UCSD-AML1 (cell line): ENCODE results near the gene CEBPB.
A peak's percentile ranks its signal among the peaks of the same experiment; 100 is the strongest.
"Not testable (repeated sequence)": the region's sequence is repeated elsewhere in the genome, so short reads cannot be mapped to it uniquely, and the experiment has no call there.

Source experiments
- DNase-seq: peaks from one replicate; lab custom pipeline; 2025; ENCODE audit not compliant: unreplicated experiment; lab: John Stamatoyannopoulos, UW

The CEBPB gene

GRCh38 chr20:50190251-50191064, at the start of gene CEBPB:
CEBPB (plus strand) TSS chr20:50190830; CDS start chr20:50191034, 204 bp downstream.
- DNase-seq, result peak; percentile 90

- no peak for DNase-seq
Measured at GRCh38 chr20:50141018-50141675, 49.5 kb upstream of the CEBPB start.

GRCh38 chr20:50141811-50142561, 48.6 kb upstream of the CEBPB start:
- no peak for DNase-seq

GRCh38 chr20:50142812-50143211, 47.8 kb upstream of the CEBPB start:
- DNase-seq, result no peak

- DNase-seq, result no peak
Measured at GRCh38 chr20:50144362-50144761, 46.3 kb upstream of the CEBPB start.

GRCh38 chr20:50145566-50145965, 45.1 kb upstream of the CEBPB start:
- DNase-seq, result no peak

GRCh38 chr20:50146214-50146613, 44.4 kb upstream of the CEBPB start:
- DNase-seq, result no peak

GRCh38 chr20:50146732-50147662, 43.6 kb upstream of the CEBPB start:
- DNase-seq, result peak; percentile 69

- DNase-seq, result no peak
Measured at GRCh38 chr20:50149481-50150254, 41.0 kb upstream of the CEBPB start.

GRCh38 chr20:50151034-50151743, 39.4 kb upstream of the CEBPB start:
- DNase-seq, result no peak

GRCh38 chr20:50152394-50153152, 38.1 kb upstream of the CEBPB start:
- DNase-seq, result no peak

- no peak for DNase-seq
Measured at GRCh38 chr20:50153153-50153499, 37.5 kb upstream of the CEBPB start.

GRCh38 chr20:50153500-50154377, 36.9 kb upstream of the CEBPB start, which contains the start of gene PEDS1:
PEDS1 (minus strand) TSS chr20:50153723; CDS start chr20:50153637, 86 bp downstream.
- peak; percentile 91 for DNase-seq

- not testable (repeated sequence) for DNase-seq
Measured at GRCh38 chr20:50161494-50161893, 29.1 kb upstream of the CEBPB start.

GRCh38 chr20:50163570-50164317, 26.9 kb upstream of the CEBPB start:
- no peak for DNase-seq

GRCh38 chr20:50165684-50166554, 24.7 kb upstream of the CEBPB start:
- DNase-seq, result peak; percentile 87
